ENCODE results near the gene BTNL2. TPM values are rescaled to one million over a fixed set of nuclear protein-coding genes. Genes with fewer than 3 reads are reported as not detected.

BTNL2 gene
- total RNA-seq, 1 experiment from 2014 or later = not detected

GRCh38 chr6:32424589-32425300 lies 17.8 kb upstream of the BTNL2 start:
- ATAC-seq = peak; percentile 59; the same call in 1 of the 2 replicates
- Histone ChIP-seq H3K9me2 (replicated peaks; ENCODE audit: low read length) (no peaks in the 10 kb centered on the region), H3K36me3 (ENCODE audit: low read depth, low read length) (no peaks in the 10 kb centered on the region), H3K9me3 (ENCODE audit: low read length) (no peaks in the 10 kb centered on the region), H3K27me3 (ENCODE audit: low read length) (peaks cover 25% of the 10 kb centered on the region), H3K27ac (ENCODE audit: low read length) (no peak overlapping the region), H2AFZ (ENCODE audit: low read length) (no peak overlapping the region), H3F3A (ENCODE audit: low read length, unreplicated experiment) (no peaks in the 10 kb centered on the region), H3K4me2 (ENCODE audit: low read length) (no peak overlapping the region), H3K79me2 (ENCODE audit: low read length) (no peaks in the 10 kb centered on the region), H3K4me1 (ENCODE audit: insufficient read depth, low read length) (peaks cover 5% of the 10 kb centered on the region; the same call in 1 of the 2 replicates), H3K9ac (ENCODE audit: low read length) (no peak overlapping the region), H4K20me1 (ENCODE audit: low read length) (no peaks in the 10 kb centered on the region), H3K4me3 (ENCODE audit: low read length) (no peak overlapping the region)
- POLR2A ChIA-PET (ENCODE audit: unreplicated experiment) = no interaction called here
- TF ChIP-seq, protein P1, sequence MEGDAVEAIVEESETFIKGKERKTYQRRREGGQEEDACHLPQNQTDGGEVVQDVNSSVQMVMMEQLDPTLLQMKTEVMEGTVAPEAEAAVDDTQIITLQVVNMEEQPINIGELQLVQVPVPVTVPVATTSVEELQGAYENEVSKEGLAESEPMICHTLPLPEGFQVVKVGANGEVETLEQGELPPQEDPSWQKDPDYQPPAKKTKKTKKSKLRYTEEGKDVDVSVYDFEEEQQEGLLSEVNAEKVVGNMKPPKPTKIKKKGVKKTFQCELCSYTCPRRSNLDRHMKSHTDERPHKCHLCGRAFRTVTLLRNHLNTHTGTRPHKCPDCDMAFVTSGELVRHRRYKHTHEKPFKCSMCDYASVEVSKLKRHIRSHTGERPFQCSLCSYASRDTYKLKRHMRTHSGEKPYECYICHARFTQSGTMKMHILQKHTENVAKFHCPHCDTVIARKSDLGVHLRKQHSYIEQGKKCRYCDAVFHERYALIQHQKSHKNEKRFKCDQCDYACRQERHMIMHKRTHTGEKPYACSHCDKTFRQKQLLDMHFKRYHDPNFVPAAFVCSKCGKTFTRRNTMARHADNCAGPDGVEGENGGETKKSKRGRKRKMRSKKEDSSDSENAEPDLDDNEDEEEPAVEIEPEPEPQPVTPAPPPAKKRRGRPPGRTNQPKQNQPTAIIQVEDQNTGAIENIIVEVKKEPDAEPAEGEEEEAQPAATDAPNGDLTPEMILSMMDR (conservative IDR thresholded peaks at IDR 0.05; ENCODE audit: low read depth, low read length) = no peak
- no peak for TF ChIP-seq EZH2phosphoT487 (IDR thresholded peaks at IDR 0.05; ENCODE audit: borderline replicate concordance, low read length)
- peak; percentile 74 for DNase-seq
- BruUV-seq (replicated peaks) = no TSS peak
- intact Hi-C loops (cut with micrococcal nuclease) = no loop called here
- CTCF ChIA-PET = interaction anchor here (1.0 kb wide), 1 partner anchor 275 kb away, joined by 5 read pairs; no protein-coding TSS in a partner anchor

DNA sequence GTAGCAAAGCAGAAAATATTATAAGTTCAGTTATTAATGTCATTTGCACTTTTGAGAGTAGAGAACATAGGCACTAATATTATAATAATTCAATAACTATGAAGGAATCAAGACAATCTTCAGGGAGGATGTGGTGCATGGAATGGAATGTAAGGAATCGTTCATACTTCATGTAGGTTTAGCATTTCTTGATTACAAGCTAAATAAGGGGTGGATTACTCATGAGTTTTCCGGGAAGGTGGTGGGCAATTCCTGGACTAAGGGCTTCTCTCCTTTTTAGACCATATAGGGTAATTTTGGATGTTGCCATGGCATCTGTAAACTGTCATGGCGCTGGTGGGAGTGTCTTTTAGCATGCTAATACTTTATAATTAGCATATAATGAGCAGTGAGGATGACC lies 9.1 kb upstream of the BTNL2 start:
- Histone ChIP-seq H3K36me3 (ENCODE audit: low read depth, low read length) (no peaks in the 10 kb centered on the region), H3K79me2 (ENCODE audit: low read length) (no peaks in the 10 kb centered on the region), H3K27ac (ENCODE audit: low read length) (no peak overlapping the region), H3K4me2 (ENCODE audit: low read length) (peak overlapping the region; percentile 54), H2AFZ (ENCODE audit: low read length) (no peak overlapping the region), H3F3A (ENCODE audit: low read length, unreplicated experiment) (no peaks in the 10 kb centered on the region), H3K27me3 (ENCODE audit: low read length) (peaks cover 31% of the 10 kb centered on the region), H4K20me1 (ENCODE audit: low read length) (no peaks in the 10 kb centered on the region), H3K9me2 (replicated peaks; ENCODE audit: low read length) (no peaks in the 10 kb centered on the region), H3K9ac (ENCODE audit: low read length) (no peak overlapping the region), H3K4me1 (ENCODE audit: insufficient read depth, low read length) (peaks cover 4% of the 10 kb centered on the region; the same call in 1 of the 2 replicates), H3K9me3 (ENCODE audit: low read length) (no peaks in the 10 kb centered on the region), H3K4me3 (ENCODE audit: low read length) (no peak overlapping the region)
- BruUV-seq (replicated peaks) = no TSS peak
- DNase-seq (no peak), ATAC-seq (no peak)
- POLR2A ChIA-PET (ENCODE audit: unreplicated experiment) = no interaction called here
- intact Hi-C loops (cut with micrococcal nuclease) = no loop called here
- TF ChIP-seq, protein P1 (conservative IDR thresholded peaks at IDR 0.05; ENCODE audit: low read depth, low read length) = no peak
- CTCF ChIA-PET = no interaction called here

- DNase-seq = peak; percentile 87
- Histone ChIP-seq H3K4me1 (ENCODE audit: insufficient read depth, low read length) (peaks cover 4% of the 10 kb centered on the region; the same call in 1 of the 2 replicates), H3K27me3 (ENCODE audit: low read length) (peaks cover 26% of the 10 kb centered on the region), H3K9me3 (ENCODE audit: low read length) (no peaks in the 10 kb centered on the region), H3K36me3 (ENCODE audit: low read depth, low read length) (no peaks in the 10 kb centered on the region), H3K4me2 (ENCODE audit: low read length) (peak overlapping the region; percentile 54), H3K27ac (ENCODE audit: low read length) (no peak overlapping the region), H4K20me1 (ENCODE audit: low read length) (no peaks in the 10 kb centered on the region), H3K79me2 (ENCODE audit: low read length) (no peaks in the 10 kb centered on the region), H2AFZ (ENCODE audit: low read length) (peak overlapping the region; percentile 54), H3F3A (ENCODE audit: low read length, unreplicated experiment) (no peaks in the 10 kb centered on the region), H3K9ac (ENCODE audit: low read length) (no peak overlapping the region), H3K4me3 (ENCODE audit: low read length) (no peak overlapping the region), H3K9me2 (replicated peaks; ENCODE audit: low read length) (no peaks in the 10 kb centered on the region)
- ChIA-PET POLR2A (ENCODE audit: unreplicated experiment) (no interaction called here), CTCF (no interaction called here)
- ATAC-seq = peak; percentile 54
- no peak for TF ChIP-seq EZH2phosphoT487 (IDR thresholded peaks at IDR 0.05; ENCODE audit: borderline replicate concordance, low read length)
- TF ChIP-seq, protein P1 (conservative IDR thresholded peaks at IDR 0.05; ENCODE audit: low read depth, low read length) = peak; percentile 96
- intact Hi-C loops (cut with micrococcal nuclease) = loop anchor here (1.0 kb wide), 1 partner anchor 285 kb away; no protein-coding TSS in a partner anchor
- no TSS peak for BruUV-seq (replicated peaks)
These were observed 8.6 kb upstream of the BTNL2 start for GRCh38 chr6:32415521-32416019.

Measured in PC-3 (cell line).